HAP-1 (cell line): ENCODE data around the gene HINFP.

ENCODE experiments used
- DNase-seq, 2 experiments: peaks; one replicate each; pipeline ENCODE4 v3.0.0-alpha.2; 2016 to 2020; ENCODE audit warnings: low spot score in 2 of 2
- H3K27me3 ChIP-seq: fragments of 250-450 bp; sonication (Bioruptor Pico); 2 replicates; pipeline ENCODE4 v1.5.1; 2020; ENCODE audit warnings: low read depth, mild to moderate bottlenecking, moderate library complexity
- H3K36me3 ChIP-seq: fragments of 250-450 bp; sonication (Bioruptor Pico); replicated peaks from 2 replicates; pipeline ENCODE4 v1.5.1; 2020; ENCODE audit warnings: mild to moderate bottlenecking
- H3K4me1 ChIP-seq: fragments of 250-450 bp; sonication (Bioruptor Pico); 2 replicates; pipeline ENCODE4 v1.5.1; 2020; ENCODE audit warnings: mild to moderate bottlenecking
- H3K4me3 ChIP-seq: fragments of 250-450 bp; sonication (Bioruptor Pico); 2 replicates; pipeline ENCODE4 v1.5.1; 2020; ENCODE audit warnings: mild to moderate bottlenecking, moderate library complexity
- H3K9me3 ChIP-seq: fragments of 250-450 bp; sonication (Bioruptor Pico); 2 replicates; pipeline ENCODE4 v1.5.1; 2020; ENCODE audit warnings: mild to moderate bottlenecking, moderate library complexity
- in situ Hi-C: fragments of 300-500 bp; cut with MboI; formaldehyde crosslinking; loops from 3 replicates; pipeline ENCODE4 v1.14.3; 2020; ENCODE audit warnings: low sequenced_read_pairs, inconsistent platforms, mixed read lengths

HINFP gene

DNA sequence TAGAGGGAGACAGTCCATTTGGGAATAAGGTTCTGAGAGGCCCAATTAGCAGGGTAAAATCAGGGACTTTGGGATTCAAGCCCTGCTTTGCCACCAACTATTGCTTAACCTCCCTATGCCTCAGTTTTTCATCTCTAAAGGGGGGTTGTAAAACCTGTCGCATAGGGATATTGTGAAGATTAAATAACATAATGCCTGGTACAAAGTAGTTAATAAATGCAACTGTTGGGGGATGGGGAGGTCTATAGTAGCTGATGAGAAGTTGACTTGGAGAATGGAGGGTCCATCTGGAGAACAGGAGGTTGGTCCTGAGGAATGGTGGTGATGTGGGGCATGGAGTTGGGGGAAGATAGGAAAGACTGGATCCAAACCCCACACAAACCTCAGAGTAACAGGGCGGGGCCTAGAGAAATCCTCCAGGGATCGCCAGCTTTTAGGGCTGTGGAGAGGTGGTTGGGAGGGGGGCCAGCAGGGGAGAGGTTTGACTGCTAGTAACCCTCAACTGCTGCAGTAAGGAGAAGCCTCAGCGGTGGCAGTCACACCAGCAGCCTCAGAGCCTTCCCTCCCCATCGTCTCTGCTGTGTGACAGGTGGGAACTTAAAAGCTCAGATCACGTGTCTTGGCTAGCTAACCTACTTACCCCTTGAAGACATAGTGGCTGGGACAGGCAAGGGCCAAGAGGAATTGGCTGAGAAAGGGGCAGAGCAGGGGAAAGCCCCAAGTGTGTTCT is 26.4 kb downstream of the HINFP start:
- no peaks in the 10 kb centered on the region for H3K27me3 ChIP-seq
- no peaks in the 10 kb centered on the region for H3K9me3 ChIP-seq
- in situ Hi-C loops: no loop called here
- no peaks in the 10 kb centered on the region for H3K36me3 ChIP-seq
- no peak for DNase-seq
- H3K4me3 ChIP-seq: no peak overlapping the region
- peaks cover 4% of the 10 kb centered on the region; the same call in 1 of the 2 replicates for H3K4me1 ChIP-seq

DNA sequence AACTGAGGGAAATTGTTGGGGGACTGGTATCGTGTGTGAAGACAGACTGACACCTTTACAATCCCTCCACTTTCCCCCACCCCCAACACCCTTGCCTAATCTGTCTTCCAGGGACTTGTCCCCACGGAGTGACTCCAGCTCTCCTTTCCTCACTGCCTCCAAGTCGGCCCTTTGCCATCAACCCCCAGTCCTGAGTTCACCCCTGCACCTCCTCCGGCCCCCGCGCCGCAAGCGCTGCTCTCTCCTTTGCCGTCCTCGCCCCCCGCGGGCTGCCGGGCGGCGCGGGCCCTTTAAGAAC is 27.3 kb downstream of the HINFP start:
- in situ Hi-C loops: no loop called here
- no peak for DNase-seq
- Histone ChIP-seq H3K36me3 (no peaks in the 10 kb centered on the region), H3K4me3 (peak overlapping the region; percentile 41), H3K27me3 (no peaks in the 10 kb centered on the region), H3K9me3 (no peaks in the 10 kb centered on the region), H3K4me1 (peaks cover 4% of the 10 kb centered on the region; the same call in 1 of the 2 replicates)

DNA sequence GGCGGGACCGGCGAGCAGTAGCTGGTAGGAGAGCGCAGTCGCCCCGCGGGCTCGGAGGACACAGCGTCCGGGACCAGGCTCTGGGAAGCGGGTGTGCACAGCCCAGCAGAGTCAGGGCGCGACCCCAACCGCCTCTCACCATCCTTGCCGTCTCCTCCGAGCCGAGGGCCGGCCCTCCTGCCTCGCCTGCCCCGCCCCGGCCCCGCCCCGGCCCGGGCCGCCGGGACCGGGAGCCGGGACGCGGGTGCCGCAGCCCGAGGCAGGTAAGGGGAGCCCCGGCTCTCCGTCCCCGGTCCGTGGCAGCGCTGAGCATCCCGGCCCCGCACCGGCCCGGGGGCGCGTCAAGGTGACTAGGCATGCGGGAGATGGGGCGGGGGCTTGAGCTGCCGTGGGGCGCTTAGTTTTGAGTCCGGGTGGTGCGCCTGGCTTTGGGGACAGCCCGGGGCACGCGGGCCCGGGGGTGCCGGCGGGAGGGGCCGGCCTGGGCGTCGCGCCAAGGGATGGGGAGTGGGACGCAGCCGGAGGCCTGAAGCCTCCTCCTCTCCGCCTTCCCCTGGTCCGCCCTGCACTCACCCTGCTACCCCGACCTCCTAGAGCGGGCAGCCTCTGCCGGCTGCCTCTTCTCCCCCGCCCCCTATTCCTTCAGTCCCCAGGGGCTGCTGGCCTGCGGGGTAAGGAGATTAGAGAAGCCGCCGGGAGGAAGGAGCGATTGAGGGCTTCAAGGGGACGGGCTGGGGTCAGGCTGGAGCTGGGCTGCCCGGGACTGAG is 27.8 kb downstream of the HINFP start, which contains the start of gene ABCG4:
Gene ABCG4, plus strand, starts transcription at position 35 of the 768 bp plus-strand sequence. CDS start 914 bp downstream, outside the sequence.
- Histone ChIP-seq H3K27me3 (no peaks in the 10 kb centered on the region), H3K4me1 (peaks cover 4% of the 10 kb centered on the region; the same call in 1 of the 2 replicates), H3K36me3 (no peaks in the 10 kb centered on the region), H3K4me3 (peak within 1 kb of the TSS; percentile 41), H3K9me3 (no peaks in the 10 kb centered on the region)
- in situ Hi-C loops: no loop called here
- DNase-seq: peak; percentile 17 to 76

DNA sequence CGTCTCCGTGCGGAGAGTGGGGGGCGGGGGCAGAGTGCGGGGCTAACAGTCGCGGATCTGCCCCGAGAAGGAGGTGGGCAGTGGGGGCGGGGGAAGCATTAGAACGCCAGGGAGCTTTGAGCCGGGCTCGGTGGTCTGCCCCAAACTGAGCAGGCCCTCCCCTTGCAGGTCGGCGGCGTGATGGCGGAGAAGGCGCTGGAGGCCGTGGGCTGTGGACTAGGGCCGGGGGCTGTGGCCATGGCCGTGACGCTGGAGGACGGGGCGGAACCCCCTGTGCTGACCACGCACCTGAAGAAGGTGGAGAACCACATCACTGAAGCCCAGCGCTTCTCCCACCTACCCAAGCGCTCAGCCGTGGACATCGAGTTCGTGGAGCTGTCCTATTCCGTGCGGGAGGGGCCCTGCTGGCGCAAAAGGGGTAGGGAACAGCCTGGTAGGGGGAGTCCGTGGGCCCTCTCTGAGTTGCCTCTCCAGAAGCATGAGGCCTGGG is 28.5 kb downstream of the HINFP start:
- Histone ChIP-seq H3K9me3 (no peaks in the 10 kb centered on the region), H3K4me3 (peak overlapping the region; percentile 41), H3K36me3 (no peaks in the 10 kb centered on the region), H3K27me3 (no peaks in the 10 kb centered on the region), H3K4me1 (peaks cover 4% of the 10 kb centered on the region; the same call in 1 of the 2 replicates)
- no peak for DNase-seq
- in situ Hi-C loops: no loop called here

DNA sequence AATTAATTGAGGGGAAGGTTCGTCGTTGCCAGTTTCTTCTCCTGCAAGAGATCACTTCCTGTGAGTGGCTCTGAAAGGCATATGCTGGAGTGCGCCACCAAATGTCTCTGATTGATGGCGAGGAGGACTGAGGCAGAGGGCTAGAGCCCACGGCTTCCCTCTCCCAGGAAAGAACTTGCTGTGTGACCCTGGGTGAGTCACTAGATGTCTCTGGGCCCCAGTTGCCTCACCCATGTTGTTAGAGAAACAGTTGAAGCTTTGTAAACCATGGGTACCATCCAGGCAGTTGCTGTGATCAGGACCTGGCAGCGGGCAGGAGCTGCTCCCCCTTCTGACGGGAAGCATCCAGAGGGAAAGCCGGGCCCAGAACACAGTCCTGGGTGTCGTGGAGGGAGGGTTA is 30.7 kb downstream of the HINFP start:
- H3K27me3 ChIP-seq: no peaks in the 10 kb centered on the region
- no peak overlapping the region for H3K4me3 ChIP-seq
- no peaks in the 10 kb centered on the region for H3K9me3 ChIP-seq
- in situ Hi-C loops: no loop called here
- no peaks in the 10 kb centered on the region for H3K36me3 ChIP-seq
- H3K4me1 ChIP-seq: peaks cover 4% of the 10 kb centered on the region; the same call in 1 of the 2 replicates
- no peak for DNase-seq

DNA sequence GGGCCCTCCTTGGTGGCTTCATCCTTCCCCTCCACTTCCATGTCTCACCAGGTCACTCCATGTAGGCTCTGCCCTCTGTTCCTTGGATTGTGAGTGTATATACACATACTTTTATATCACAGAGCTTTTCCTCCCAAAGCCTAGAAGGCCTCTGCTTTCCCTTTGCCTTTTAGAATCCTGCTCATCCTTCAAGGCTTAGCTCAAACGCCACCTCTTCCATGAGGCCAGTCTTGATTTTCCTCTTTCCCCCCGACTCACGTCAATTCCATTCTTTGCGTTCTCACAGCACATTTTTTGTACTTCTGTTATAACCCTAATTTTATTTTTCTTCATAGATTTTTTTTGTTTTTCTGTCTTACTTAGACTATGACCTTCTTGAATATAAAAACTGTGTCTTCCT is 31.2 kb downstream of the HINFP start:
- Histone ChIP-seq H3K36me3 (no peaks in the 10 kb centered on the region), H3K4me3 (no peak overlapping the region), H3K27me3 (no peaks in the 10 kb centered on the region), H3K9me3 (no peaks in the 10 kb centered on the region), H3K4me1 (peaks cover 4% of the 10 kb centered on the region; the same call in 1 of the 2 replicates)
- in situ Hi-C loops: no loop called here
- no peak for DNase-seq

DNA sequence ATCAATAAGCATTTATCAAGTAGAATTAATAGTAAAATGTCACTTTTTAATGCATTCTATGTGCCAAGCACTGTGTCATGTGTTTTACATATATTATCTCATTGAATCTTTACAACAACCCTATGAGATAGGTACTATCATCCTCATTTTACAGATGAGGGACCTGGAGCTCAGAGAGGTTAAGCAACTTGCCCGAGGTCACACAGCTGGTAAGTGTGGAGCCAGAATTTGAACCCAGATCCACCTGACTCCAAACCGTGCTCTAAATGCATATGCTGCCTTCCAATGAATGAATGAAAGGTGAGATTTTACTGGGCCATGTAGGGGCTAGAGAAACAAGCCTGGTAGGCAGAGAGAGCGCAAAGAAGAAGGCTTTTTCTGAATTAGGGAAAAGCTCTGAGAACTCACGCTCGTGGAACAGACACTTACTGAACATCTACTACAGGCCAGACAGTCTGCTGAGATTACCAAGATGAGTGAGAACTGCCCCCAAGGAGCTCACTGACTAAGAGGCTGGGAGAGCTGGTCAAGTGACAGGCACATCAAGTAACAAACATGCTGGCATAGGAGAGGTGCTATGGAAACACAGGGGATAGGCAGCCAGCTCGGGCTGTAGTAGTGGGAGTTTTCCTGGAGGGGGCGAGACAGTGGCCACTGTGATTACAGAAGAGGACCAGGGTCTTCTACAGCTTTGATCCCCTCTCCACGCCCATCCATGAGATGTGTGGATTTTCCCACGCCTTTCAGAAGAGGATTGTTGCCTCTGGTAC is 31.9 kb downstream of the HINFP start:
- Histone ChIP-seq H3K4me1 (peaks cover 4% of the 10 kb centered on the region; the same call in 1 of the 2 replicates), H3K4me3 (no peak overlapping the region), H3K27me3 (no peaks in the 10 kb centered on the region), H3K9me3 (no peaks in the 10 kb centered on the region), H3K36me3 (no peaks in the 10 kb centered on the region)
- DNase-seq: no peak
- in situ Hi-C loops: no loop called here

DNA sequence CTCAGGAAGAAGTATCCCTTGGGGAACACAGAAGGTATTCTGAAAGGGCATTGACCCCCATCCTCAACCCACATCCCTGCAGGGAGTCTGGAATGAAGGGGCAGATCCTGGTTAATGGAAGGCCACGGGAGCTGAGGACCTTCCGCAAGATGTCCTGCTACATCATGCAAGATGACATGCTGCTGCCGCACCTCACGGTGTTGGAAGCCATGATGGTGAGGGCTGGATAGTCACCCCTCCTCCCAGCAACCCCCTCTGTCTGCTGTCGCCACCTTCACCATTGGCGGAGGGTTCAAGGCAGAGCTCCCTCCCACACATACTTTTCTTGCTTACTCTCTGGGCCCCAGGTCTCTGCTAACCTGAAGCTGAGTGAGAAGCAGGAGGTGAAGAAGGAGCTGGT is 32.8 kb downstream of the HINFP start:
- Histone ChIP-seq H3K36me3 (no peaks in the 10 kb centered on the region), H3K9me3 (no peaks in the 10 kb centered on the region), H3K4me3 (no peak overlapping the region), H3K4me1 (no peaks in the 10 kb centered on the region; the same call in 1 of the 2 replicates), H3K27me3 (no peaks in the 10 kb centered on the region)
- in situ Hi-C loops: no loop called here
- DNase-seq: no peak

DNA sequence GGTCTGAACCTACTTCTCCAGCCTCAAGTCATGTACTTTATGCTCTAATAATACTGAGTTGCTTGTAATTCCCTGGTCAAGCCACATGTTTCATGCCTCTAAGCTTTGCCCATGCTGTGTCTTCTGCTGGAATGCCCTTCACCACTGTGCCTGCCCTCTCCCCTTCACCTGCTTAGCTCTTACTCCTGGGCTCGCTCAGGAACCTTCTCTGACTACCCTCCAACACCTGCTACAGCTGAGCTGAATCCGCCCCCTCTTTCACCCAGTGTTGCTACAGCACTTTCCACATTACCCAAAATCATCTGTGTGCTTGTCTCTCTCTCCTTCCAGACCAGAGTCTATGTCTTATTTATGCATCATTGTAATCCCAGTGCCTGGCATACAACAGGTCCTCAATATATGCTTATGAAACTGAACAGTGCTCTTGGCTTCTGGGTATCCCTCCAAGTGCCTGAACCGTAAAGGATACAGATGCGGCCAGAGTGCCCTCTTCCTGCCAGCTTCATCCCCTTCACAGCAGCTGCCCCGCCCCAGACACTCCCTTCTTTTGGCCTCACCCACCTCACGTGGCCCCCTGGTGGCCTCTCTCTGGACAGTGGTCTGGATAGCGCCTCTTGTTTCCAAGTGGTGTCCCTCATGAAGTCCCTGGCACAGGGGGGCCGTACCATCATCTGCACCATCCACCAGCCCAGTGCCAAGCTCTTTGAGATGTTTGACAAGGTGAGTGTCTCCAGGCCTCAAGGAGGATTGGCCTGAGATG is 34.5 kb downstream of the HINFP start:
- Histone ChIP-seq H3K27me3 (no peaks in the 10 kb centered on the region), H3K36me3 (no peaks in the 10 kb centered on the region), H3K4me3 (no peak overlapping the region), H3K4me1 (no peaks in the 10 kb centered on the region), H3K9me3 (no peaks in the 10 kb centered on the region)
- DNase-seq: peak in 1 of 2 experiments; percentile 64
- in situ Hi-C loops: no loop called here

DNA sequence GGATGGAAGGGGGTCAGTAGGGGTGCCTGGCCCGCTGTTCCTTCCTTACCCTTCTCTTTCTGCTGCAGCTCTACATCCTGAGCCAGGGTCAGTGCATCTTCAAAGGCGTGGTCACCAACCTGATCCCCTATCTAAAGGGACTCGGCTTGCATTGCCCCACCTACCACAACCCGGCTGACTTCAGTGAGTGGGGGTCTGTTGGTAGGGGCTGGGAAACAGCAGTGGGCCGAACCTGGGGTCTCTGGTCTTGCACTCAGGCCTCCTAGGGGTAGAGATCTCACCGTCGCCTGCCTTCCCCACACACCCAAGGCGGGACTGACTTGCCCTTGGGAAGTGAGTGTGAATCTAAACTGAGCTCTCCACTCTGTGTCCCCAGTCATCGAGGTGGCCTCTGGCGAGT is 35.1 kb downstream of the HINFP start:
- Histone ChIP-seq H3K9me3 (no peaks in the 10 kb centered on the region), H3K27me3 (no peaks in the 10 kb centered on the region), H3K4me1 (no peaks in the 10 kb centered on the region), H3K36me3 (no peaks in the 10 kb centered on the region), H3K4me3 (no peak overlapping the region)
- in situ Hi-C loops: no loop called here
- no peak for DNase-seq

DNA sequence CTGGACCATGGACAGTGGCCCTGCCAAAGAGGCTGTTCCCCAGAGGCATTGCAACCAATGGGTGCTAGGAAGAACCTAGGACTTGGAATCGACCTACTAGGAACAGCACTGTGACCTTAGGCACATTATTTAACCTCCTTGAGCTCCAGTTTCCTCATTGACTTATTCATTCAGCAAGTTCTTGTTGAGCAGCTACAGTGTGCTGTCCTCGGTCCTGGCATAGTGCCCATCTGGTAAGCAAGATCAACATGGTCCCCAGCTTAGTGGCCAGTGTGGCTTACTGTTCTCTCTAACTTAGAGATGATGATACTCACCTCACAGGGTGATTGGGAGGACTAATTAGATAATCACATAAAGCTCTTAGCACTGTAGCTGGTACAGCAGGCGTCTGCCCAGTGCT is 35.7 kb downstream of the HINFP start:
- Histone ChIP-seq H3K4me3 (no peak overlapping the region), H3K4me1 (no peaks in the 10 kb centered on the region), H3K36me3 (no peaks in the 10 kb centered on the region), H3K27me3 (no peaks in the 10 kb centered on the region), H3K9me3 (no peaks in the 10 kb centered on the region)
- DNase-seq: no peak
- in situ Hi-C loops: no loop called here

DNA sequence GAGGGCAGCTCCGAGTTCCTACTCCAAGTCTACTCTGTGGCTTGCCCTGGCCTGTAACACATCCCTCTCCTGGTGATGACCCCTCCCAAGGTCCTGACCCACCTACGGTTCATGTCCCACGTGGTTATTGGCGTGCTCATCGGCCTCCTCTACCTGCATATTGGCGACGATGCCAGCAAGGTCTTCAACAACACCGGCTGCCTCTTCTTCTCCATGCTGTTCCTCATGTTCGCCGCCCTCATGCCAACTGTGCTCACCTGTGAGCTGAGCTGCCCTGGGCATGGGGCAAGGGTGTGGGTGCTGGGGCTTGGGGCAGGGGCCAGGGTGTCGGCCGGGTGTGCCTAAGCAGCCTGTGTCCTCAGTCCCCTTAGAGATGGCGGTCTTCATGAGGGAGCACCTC is 37.1 kb downstream of the HINFP start:
- DNase-seq: no peak
- Histone ChIP-seq H3K36me3 (no peaks in the 10 kb centered on the region), H3K4me3 (no peak overlapping the region), H3K27me3 (no peaks in the 10 kb centered on the region), H3K9me3 (no peaks in the 10 kb centered on the region), H3K4me1 (no peaks in the 10 kb centered on the region)
- in situ Hi-C loops: no loop called here

DNA sequence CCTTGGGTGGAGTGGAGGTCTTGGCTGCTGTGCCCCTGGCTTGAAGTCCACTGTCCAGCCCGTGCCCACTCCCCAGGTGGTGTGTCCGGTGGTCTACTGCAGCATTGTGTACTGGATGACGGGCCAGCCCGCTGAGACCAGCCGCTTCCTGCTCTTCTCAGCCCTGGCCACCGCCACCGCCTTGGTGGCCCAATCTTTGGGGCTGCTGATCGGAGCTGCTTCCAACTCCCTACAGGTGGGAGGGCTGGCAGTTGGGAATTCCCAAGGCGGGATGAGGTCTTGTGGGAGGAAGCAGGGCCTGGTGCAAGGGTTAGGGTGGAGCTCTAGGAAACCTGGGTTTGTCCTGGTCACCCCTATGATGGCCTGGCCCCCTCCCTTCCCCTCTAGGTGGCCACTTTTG is 38.8 kb downstream of the HINFP start:
- H3K4me3 ChIP-seq: no peak overlapping the region
- no peaks in the 10 kb centered on the region for H3K36me3 ChIP-seq
- no peak for DNase-seq
- H3K4me1 ChIP-seq: no peaks in the 10 kb centered on the region
- in situ Hi-C loops: loop anchor here (5.0 kb wide), 1 partner anchor 48 kb away; no protein-coding TSS in a partner anchor
- no peaks in the 10 kb centered on the region for H3K27me3 ChIP-seq
- no peaks in the 10 kb centered on the region for H3K9me3 ChIP-seq
